DND-41 (cell line): ENCODE measurements around the gene GABBR2.

ENCODE experiments used
- ATAC-seq: fragments of 200-7000 bp; cut with Tn5 transposase; 3 replicates; pipeline ENCODE4 v1.9.1; 2021; ENCODE audit warnings: low read depth; ENCODE audit not compliant: insufficient read depth
- DNase-seq: peaks from one replicate; pipeline ENCODE4 v3.0.0-alpha.2; 2020
- H2AFZ ChIP-seq: 2 replicates; pipeline ENCODE4 v1.6.0; 2012; ENCODE audit warnings: low read depth, low read length
- H3K27ac ChIP-seq: 2 replicates; pipeline ENCODE4 v1.5.1; 2012; ENCODE audit warnings: low read length, inconsistent platforms
- H3K27me3 ChIP-seq: fragments of 200-600 bp; sonication (generic); 2 replicates; pipeline ENCODE4 v1.6.0; 2012; ENCODE audit warnings: low read length, mild to moderate bottlenecking, inconsistent platforms; ENCODE audit not compliant: insufficient read depth, poor library complexity
- H3K36me3 ChIP-seq: 2 replicates; pipeline ENCODE4 v1.5.1; 2012; ENCODE audit warnings: low read length, inconsistent platforms; ENCODE audit not compliant: insufficient read depth
- H3K4me1 ChIP-seq: 2 replicates; pipeline ENCODE4 v1.5.1; 2012; ENCODE audit warnings: mild to moderate bottlenecking, low read length; ENCODE audit not compliant: insufficient read depth
- H3K4me2 ChIP-seq: 2 replicates; pipeline ENCODE4 v1.6.0; 2012; ENCODE audit warnings: mild to moderate bottlenecking, moderate library complexity, low read length, inconsistent platforms; ENCODE audit not compliant: insufficient read depth
- H3K4me3 ChIP-seq, 2 experiments: fragments of 200-600 bp in 1 of 2; shearing (Covaris generic) in 1 of 2; 2 replicates each; pipeline ENCODE4 v1.5.1; 2012 to 2016; ENCODE audit warnings: inconsistent platforms in 2 of 2, low read length in 2 of 2, mild to moderate bottlenecking in 2 of 2, low read depth in 1 of 2, moderate library complexity in 1 of 2
- H3K79me2 ChIP-seq: 2 replicates; pipeline ENCODE4 v1.6.0; 2012; ENCODE audit warnings: low read length, inconsistent platforms; ENCODE audit not compliant: insufficient read depth
- H3K9ac ChIP-seq: 2 replicates; pipeline ENCODE4 v1.6.0; 2012; ENCODE audit warnings: low read depth, mild to moderate bottlenecking, inconsistent platforms, low read length, moderate library complexity
- H3K9me3 ChIP-seq: 2 replicates; pipeline ENCODE4 v1.5.1; 2012; ENCODE audit warnings: low read length, moderate library complexity, mild to moderate bottlenecking, inconsistent platforms; ENCODE audit not compliant: insufficient read depth, severe bottlenecking
- H4K20me1 ChIP-seq: 2 replicates; pipeline ENCODE4 v1.6.0; 2012; ENCODE audit warnings: low read length; ENCODE audit not compliant: insufficient read depth
- CTCF ChIP-seq: IDR thresholded peaks from 2 replicates; pipeline ENCODE4 v1.5.1; 2012; ENCODE audit warnings: borderline replicate concordance, low read length, moderate library complexity, mild to moderate bottlenecking; ENCODE audit not compliant: poor library complexity, severe bottlenecking; ENCODE audit errors: extremely low read depth
- EZH2 ChIP-seq: IDR thresholded peaks from 3 replicates; pipeline ENCODE4 v1.6.1; 2012; ENCODE audit warnings: borderline replicate concordance, low read depth, mild to moderate bottlenecking, moderate library complexity, low read length, inconsistent platforms; ENCODE audit not compliant: severe bottlenecking

GABBR2 gene

GRCh38 chr9:98409719-98410118 lies 299.0 kb downstream of the GABBR2 start:
- DNase-seq: no peak
- no peak overlapping the region for H3K4me3 ChIP-seq
- no peak overlapping the region for H3K9ac ChIP-seq
- no peak overlapping the region for H3K4me2 ChIP-seq
- no peak overlapping the region for H3K27ac ChIP-seq
- no peaks in the 10 kb centered on the region for H3K9me3 ChIP-seq
- H3K36me3 ChIP-seq: no peaks in the 10 kb centered on the region
- no peaks in the 10 kb centered on the region for H3K4me1 ChIP-seq
- no peak for ATAC-seq
- H3K27me3 ChIP-seq: peaks cover 4% of the 10 kb centered on the region
- TF ChIP-seq CTCF (no peak), EZH2 (no peak)
- no peaks in the 10 kb centered on the region for H3K79me2 ChIP-seq
- H2AFZ ChIP-seq: no peak overlapping the region
- no peaks in the 10 kb centered on the region for H4K20me1 ChIP-seq

- DNase-seq: no peak
- no peaks in the 10 kb centered on the region for H3K4me1 ChIP-seq
- H4K20me1 ChIP-seq: no peaks in the 10 kb centered on the region
- H3K4me3 ChIP-seq: no peak overlapping the region
- no peak for TF ChIP-seq EZH2
- TF ChIP-seq CTCF: no peak
- H3K36me3 ChIP-seq: no peaks in the 10 kb centered on the region
- H2AFZ ChIP-seq: no peak overlapping the region
- H3K9ac ChIP-seq: no peak overlapping the region
- H3K79me2 ChIP-seq: no peaks in the 10 kb centered on the region
- no peaks in the 10 kb centered on the region for H3K9me3 ChIP-seq
- H3K4me2 ChIP-seq: no peak overlapping the region
- no peak for ATAC-seq
- peaks cover 4% of the 10 kb centered on the region for H3K27me3 ChIP-seq
- H3K27ac ChIP-seq: no peak overlapping the region
Observed at GRCh38 chr9:98406469-98406868, 302.3 kb downstream of the GABBR2 start.

GRCh38 chr9:98404237-98404636 lies 304.5 kb downstream of the GABBR2 start:
- H3K9me3 ChIP-seq: no peaks in the 10 kb centered on the region

More at GRCh38 chr9:98404237-98404636, 304.5 kb downstream of the GABBR2 start:
- Histone ChIP-seq H3K4me2 (no peak overlapping the region), H3K79me2 (no peaks in the 10 kb centered on the region), H4K20me1 (no peaks in the 10 kb centered on the region), H3K27me3 (peaks cover 4% of the 10 kb centered on the region), H3K36me3 (no peaks in the 10 kb centered on the region), H3K9ac (no peak overlapping the region), H3K4me3 (no peak overlapping the region), H3K4me1 (no peaks in the 10 kb centered on the region), H3K27ac (no peak overlapping the region), H2AFZ (no peak overlapping the region)
- ATAC-seq (no peak), DNase-seq (no peak)
- no peak for TF ChIP-seq EZH2
- TF ChIP-seq CTCF: no peak
